ENCODE results near the gene SH3GL3. TPM values are rescaled to one million over a fixed set of nuclear protein-coding genes. Genes with fewer than 3 reads are reported as not detected.

Gene SH3GL3
- total RNA-seq, 4 donors from 2014 or later, result 0.40 TPM; not detected in 3

- no peak overlapping the region for H3K4me3 ChIP-seq (replicated peaks in 1 of 3)
- H3K4me1 ChIP-seq, result no peaks in the 10 kb centered on the region
- DNase-seq, result no peak
- intact Hi-C loops (cut with DNase I), result no loop called here
- no peak overlapping the region for H3K27ac ChIP-seq
- TF ChIP-seq CTCF (IDR thresholded peaks at IDR 0.05), result no peak
- TF ChIP-seq POLR2A (IDR thresholded peaks at IDR 0.05), result no peak
- H3K36me3 ChIP-seq, result no peaks in the 10 kb centered on the region
- WGBS, 2 donors, result 34 to 46% methylated on average over 3 of the region's 3 CpGs
- no peaks in the 10 kb centered on the region for H3K27me3 ChIP-seq
- no peaks in the 10 kb centered on the region for H3K9me3 ChIP-seq
Observed at GRCh38 chr15:83458381-83458780, 11.2 kb downstream of the SH3GL3 start.

GRCh38 chr15:83462026-83462425, 14.9 kb downstream of the SH3GL3 start:
- WGBS, 2 donors, result 88 to 96% methylated on average over 3 of the region's 3 CpGs
- Histone ChIP-seq H3K4me1 (no peaks in the 10 kb centered on the region), H3K27me3 (no peaks in the 10 kb centered on the region), H3K9me3 (no peaks in the 10 kb centered on the region), H3K4me3 (replicated peaks in 1 of 3) (no peak overlapping the region), H3K27ac (no peak overlapping the region), H3K36me3 (no peaks in the 10 kb centered on the region)
- DNase-seq, result no peak
- intact Hi-C loops (cut with DNase I), result no loop called here
- no peak for TF ChIP-seq CTCF (IDR thresholded peaks at IDR 0.05)
- no peak for TF ChIP-seq POLR2A (IDR thresholded peaks at IDR 0.05)

- no peaks in the 10 kb centered on the region for H3K36me3 ChIP-seq
- WGBS, 2 donors, result 38 to 47% methylated on average over 4 of the region's 4 CpGs
- DNase-seq, result no peak
- intact Hi-C loops (cut with DNase I), result no loop called here
- no peak overlapping the region for H3K27ac ChIP-seq
- H3K4me3 ChIP-seq (replicated peaks in 1 of 3), result no peak overlapping the region
- no peaks in the 10 kb centered on the region for H3K4me1 ChIP-seq
- H3K9me3 ChIP-seq, result no peaks in the 10 kb centered on the region
- no peaks in the 10 kb centered on the region for H3K27me3 ChIP-seq
- no peak for TF ChIP-seq CTCF (IDR thresholded peaks at IDR 0.05)
Observed at GRCh38 chr15:83462953-83463433, 15.9 kb downstream of the SH3GL3 start.

- H3K27ac ChIP-seq, result no peak overlapping the region
- no peaks in the 10 kb centered on the region for H3K9me3 ChIP-seq
- TF ChIP-seq CTCF (IDR thresholded peaks at IDR 0.05), result no peak
- TF ChIP-seq POLR2A (IDR thresholded peaks at IDR 0.05), result no peak
- H3K27me3 ChIP-seq, result no peaks in the 10 kb centered on the region
- H3K4me3 ChIP-seq (replicated peaks in 1 of 3), result no peak overlapping the region
- H3K4me1 ChIP-seq, result no peaks in the 10 kb centered on the region
- H3K36me3 ChIP-seq, result no peaks in the 10 kb centered on the region
- no peak for DNase-seq
- intact Hi-C loops (cut with DNase I), result no loop called here
Observed at GRCh38 chr15:83470887-83471286, 23.7 kb downstream of the SH3GL3 start.

GRCh38 chr15:83471307-83471866, 24.2 kb downstream of the SH3GL3 start:
- intact Hi-C loops (cut with DNase I), result no loop called here
- no peak for DNase-seq
- TF ChIP-seq CTCF (IDR thresholded peaks at IDR 0.05), result no peak
- TF ChIP-seq POLR2A (IDR thresholded peaks at IDR 0.05), result no peak
- H3K4me1 ChIP-seq, result no peaks in the 10 kb centered on the region
- H3K4me3 ChIP-seq (replicated peaks in 1 of 3), result no peak overlapping the region
- WGBS, 2 donors, result 96 to 100% methylated on average over 1 of the region's 1 CpG
- no peaks in the 10 kb centered on the region for H3K36me3 ChIP-seq
- H3K27me3 ChIP-seq, result no peaks in the 10 kb centered on the region
- no peak overlapping the region for H3K27ac ChIP-seq
- no peaks in the 10 kb centered on the region for H3K9me3 ChIP-seq
